HG03066 (cell line): Measurements from ENCODE around the gene OR56A4.
"Not testable (repeated sequence)": the region's sequence is repeated elsewhere in the genome, so short reads cannot be mapped to it uniquely, and the experiment has no call there.

Experiments used
- ATAC-seq: cut with Tn5 transposase; IDR thresholded peaks from one replicate; pipeline ENCODE4 v1.9.1; 2021; ENCODE audit warnings: low read depth; ENCODE audit not compliant: unreplicated experiment

The OR56A4 gene

GRCh38 chr11:5966958-5967357, 39.8 kb downstream of the OR56A4 start:
- no peak for ATAC-seq

DNA sequence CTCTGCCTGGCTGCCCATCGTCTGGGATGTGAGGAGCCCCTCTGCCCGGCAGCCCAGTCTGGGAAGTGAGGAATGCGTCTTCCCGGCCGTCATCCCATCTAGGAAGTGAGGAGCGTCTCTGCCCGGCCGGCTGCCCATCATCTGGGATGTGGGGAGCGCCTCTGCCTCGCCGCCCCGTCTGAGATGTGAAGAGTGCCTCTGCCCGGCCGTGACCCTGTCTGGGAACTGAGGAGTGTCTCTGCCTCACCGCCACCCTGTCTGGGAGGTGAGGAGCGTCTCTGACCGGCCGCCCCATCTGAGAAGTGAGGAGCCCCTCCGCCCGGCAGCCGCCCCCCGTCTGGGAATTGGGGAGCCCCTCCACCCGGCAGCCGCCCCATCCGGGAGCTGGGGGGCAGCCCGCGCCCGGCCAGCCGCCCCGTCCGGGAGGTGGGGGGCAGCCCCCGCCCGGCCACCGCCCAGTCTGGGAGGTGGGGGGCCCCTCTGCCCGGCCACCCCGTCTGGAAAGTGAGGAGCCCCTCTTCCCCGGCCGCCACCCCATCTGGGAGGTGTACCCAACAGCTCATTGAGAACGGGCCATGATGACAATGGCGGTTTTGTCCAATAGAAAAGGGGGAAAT, 45.9 kb downstream of the OR56A4 start:
- not testable (repeated sequence) for ATAC-seq

DNA sequence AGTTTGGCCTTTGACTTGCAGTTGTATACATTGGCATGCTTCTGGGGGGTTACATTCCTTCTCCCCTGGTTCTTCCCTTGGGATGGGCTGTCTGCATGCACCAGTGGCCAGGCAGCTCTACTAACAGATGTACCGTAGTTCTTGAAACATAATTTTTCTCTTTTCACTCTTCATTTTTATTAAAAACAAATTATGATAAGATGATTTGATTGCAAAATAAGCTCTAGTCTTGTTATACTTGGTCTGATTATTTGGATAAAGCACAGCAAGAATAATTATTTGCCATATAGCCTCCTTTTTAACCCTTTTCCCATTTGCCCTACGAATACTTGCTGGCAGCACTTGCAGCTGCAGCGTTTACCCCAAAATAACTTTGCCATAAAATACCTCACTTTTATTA, 51.2 kb downstream of the OR56A4 start:
- no peak for ATAC-seq
